H1 (cell line): ENCODE measurements around the gene ZMYND15. TPM values are rescaled to one million over a fixed set of nuclear protein-coding genes. Genes with fewer than 3 reads are reported as not detected.

Experiments
- ASH2L ChIP-seq: fragments of 200-600, 300-600 bp; sonication (generic); IDR thresholded peaks from one replicate; pipeline ENCODE4 v1.7.1; 2017; ENCODE audit warnings: low read length
- HDAC6 ChIP-seq: IDR thresholded peaks from one replicate; pipeline ENCODE4 v1.7.1; 2012; ENCODE audit warnings: low read depth, mild to moderate bottlenecking, inconsistent platforms, low read length, moderate library complexity
- KDM1A ChIP-seq: fragments of 200-600, 300-600 bp; sonication (generic); IDR thresholded peaks from 2 replicates; pipeline ENCODE4 v1.7.1; 2016; ENCODE audit warnings: mild to moderate bottlenecking, low read length, borderline replicate concordance
- KDM5A ChIP-seq: fragments of 200-600 bp; IDR thresholded peaks from 2 replicates; pipeline ENCODE4 v1.7.1; 2012; ENCODE audit warnings: mild to moderate bottlenecking, low read length, inconsistent platforms, mixed read lengths
- POLR2A ChIP-seq, 2 experiments: IDR thresholded peaks; 1 replicate in 1 of 2; 2 replicates in 1 of 2; pipeline ENCODE4 v1.6.1; 2011; ENCODE audit warnings: low read depth in 2 of 2, low read length in 2 of 2, mild to moderate bottlenecking in 2 of 2; ENCODE audit errors: control extremely low read depth in 1 of 2
- RAD21 ChIP-seq, 2 experiments: IDR thresholded peaks in 1 of 2; conservative IDR thresholded peaks in 1 of 2; 2 replicates each; pipeline ENCODE4 v1.6.1; 2011; ENCODE audit warnings: low read depth in 2 of 2, low read length in 2 of 2, improper control_type of control experiment in 1 of 2, inconsistent platforms in 1 of 2, mild to moderate bottlenecking in 1 of 2, moderate library complexity in 1 of 2
- SP1 ChIP-seq: IDR thresholded peaks from 2 replicates; pipeline ENCODE4 v1.6.1; 2011; ENCODE audit warnings: low read depth, low read length
- SP2 ChIP-seq: IDR thresholded peaks from 2 replicates; pipeline ENCODE4 v1.6.1; 2012; ENCODE audit warnings: mild to moderate bottlenecking, low read length, inconsistent platforms
- polyA plus RNA-seq, 7 experiments: library from polyadenylated mRNA; depleted of rRNA in 3 of 7; stranded (reverse) in 5 of 7; unstranded in 2 of 7; fragments of >200 nt in 5 of 7; fragments of 200-250 nt in 2 of 7; gene quantifications; 1 replicate in 5 of 7; 2 replicates in 1 of 7; 4 replicates in 1 of 7; pipeline versions ENCODE4 v1.2.1 to v1.2.3, GENCODE V29; 2011 to 2013; ENCODE audit warnings: missing spikeins in 2 of 7, mixed read lengths in 2 of 7
- total RNA-seq: library from RNA; stranded (reverse); fragmentation: NEBNext Ultra II Directional; extraction: Animal tissue kit (Norgen Biotek cat#: 25700); gene quantifications from 2 replicates; pipeline ENCODE4 v1.2.1, GENCODE V29; 2021
- TF ChIP-seq, protein P1 (sequence below): fragments of 300-600 bp; sonication (generic); IDR thresholded peaks from 2 replicates; pipeline ENCODE4 v1.7.1; 2012; ENCODE audit warnings: low read length, moderate library complexity, mild to moderate bottlenecking, inconsistent platforms; ENCODE audit not compliant: insufficient replicate concordance
- TF ChIP-seq, protein P2 (sequence below): IDR thresholded peaks from 2 replicates; pipeline ENCODE4 v1.6.1; 2012; ENCODE audit warnings: low read length, inconsistent platforms

The ZMYND15 gene
- total and polyA plus RNA-seq, 2 of the 8 experiments (the other 6 are each of a cell fraction or from before 2014, with no cell fraction given): 0.53 to 0.58 TPM

DNA sequence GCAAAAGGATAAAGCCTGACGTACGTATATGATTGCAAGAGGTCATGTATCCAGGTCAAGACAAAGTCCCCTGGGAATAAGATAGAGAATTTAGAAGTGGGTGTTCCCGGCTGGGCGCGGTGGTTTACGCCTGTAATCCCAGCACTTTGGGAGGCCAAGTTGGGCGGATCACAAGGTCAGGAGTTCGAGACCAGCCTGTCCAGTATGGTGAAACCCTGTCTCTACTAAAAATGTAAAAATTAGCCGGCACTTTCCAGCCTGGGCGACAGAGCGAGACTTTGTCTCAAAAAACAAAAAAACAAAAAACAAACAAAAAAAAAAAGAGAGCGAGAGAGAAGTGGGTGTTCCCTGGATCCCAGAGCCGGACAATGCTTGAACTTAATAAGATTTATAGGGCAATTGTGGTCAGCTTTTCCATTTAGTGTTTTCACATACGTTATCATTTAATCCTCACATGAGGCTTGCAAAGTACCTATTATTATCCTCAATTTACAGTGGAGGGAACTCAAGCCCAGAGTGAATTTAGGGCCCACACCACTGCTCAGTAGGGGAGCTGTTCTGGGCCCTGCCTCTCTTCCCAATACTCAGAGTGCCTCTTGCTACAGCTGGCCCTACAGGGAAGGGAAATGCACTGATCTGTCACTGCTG is 48.6 kb downstream of the ZMYND15 start (continued):
- TF ChIP-seq, protein P1, sequence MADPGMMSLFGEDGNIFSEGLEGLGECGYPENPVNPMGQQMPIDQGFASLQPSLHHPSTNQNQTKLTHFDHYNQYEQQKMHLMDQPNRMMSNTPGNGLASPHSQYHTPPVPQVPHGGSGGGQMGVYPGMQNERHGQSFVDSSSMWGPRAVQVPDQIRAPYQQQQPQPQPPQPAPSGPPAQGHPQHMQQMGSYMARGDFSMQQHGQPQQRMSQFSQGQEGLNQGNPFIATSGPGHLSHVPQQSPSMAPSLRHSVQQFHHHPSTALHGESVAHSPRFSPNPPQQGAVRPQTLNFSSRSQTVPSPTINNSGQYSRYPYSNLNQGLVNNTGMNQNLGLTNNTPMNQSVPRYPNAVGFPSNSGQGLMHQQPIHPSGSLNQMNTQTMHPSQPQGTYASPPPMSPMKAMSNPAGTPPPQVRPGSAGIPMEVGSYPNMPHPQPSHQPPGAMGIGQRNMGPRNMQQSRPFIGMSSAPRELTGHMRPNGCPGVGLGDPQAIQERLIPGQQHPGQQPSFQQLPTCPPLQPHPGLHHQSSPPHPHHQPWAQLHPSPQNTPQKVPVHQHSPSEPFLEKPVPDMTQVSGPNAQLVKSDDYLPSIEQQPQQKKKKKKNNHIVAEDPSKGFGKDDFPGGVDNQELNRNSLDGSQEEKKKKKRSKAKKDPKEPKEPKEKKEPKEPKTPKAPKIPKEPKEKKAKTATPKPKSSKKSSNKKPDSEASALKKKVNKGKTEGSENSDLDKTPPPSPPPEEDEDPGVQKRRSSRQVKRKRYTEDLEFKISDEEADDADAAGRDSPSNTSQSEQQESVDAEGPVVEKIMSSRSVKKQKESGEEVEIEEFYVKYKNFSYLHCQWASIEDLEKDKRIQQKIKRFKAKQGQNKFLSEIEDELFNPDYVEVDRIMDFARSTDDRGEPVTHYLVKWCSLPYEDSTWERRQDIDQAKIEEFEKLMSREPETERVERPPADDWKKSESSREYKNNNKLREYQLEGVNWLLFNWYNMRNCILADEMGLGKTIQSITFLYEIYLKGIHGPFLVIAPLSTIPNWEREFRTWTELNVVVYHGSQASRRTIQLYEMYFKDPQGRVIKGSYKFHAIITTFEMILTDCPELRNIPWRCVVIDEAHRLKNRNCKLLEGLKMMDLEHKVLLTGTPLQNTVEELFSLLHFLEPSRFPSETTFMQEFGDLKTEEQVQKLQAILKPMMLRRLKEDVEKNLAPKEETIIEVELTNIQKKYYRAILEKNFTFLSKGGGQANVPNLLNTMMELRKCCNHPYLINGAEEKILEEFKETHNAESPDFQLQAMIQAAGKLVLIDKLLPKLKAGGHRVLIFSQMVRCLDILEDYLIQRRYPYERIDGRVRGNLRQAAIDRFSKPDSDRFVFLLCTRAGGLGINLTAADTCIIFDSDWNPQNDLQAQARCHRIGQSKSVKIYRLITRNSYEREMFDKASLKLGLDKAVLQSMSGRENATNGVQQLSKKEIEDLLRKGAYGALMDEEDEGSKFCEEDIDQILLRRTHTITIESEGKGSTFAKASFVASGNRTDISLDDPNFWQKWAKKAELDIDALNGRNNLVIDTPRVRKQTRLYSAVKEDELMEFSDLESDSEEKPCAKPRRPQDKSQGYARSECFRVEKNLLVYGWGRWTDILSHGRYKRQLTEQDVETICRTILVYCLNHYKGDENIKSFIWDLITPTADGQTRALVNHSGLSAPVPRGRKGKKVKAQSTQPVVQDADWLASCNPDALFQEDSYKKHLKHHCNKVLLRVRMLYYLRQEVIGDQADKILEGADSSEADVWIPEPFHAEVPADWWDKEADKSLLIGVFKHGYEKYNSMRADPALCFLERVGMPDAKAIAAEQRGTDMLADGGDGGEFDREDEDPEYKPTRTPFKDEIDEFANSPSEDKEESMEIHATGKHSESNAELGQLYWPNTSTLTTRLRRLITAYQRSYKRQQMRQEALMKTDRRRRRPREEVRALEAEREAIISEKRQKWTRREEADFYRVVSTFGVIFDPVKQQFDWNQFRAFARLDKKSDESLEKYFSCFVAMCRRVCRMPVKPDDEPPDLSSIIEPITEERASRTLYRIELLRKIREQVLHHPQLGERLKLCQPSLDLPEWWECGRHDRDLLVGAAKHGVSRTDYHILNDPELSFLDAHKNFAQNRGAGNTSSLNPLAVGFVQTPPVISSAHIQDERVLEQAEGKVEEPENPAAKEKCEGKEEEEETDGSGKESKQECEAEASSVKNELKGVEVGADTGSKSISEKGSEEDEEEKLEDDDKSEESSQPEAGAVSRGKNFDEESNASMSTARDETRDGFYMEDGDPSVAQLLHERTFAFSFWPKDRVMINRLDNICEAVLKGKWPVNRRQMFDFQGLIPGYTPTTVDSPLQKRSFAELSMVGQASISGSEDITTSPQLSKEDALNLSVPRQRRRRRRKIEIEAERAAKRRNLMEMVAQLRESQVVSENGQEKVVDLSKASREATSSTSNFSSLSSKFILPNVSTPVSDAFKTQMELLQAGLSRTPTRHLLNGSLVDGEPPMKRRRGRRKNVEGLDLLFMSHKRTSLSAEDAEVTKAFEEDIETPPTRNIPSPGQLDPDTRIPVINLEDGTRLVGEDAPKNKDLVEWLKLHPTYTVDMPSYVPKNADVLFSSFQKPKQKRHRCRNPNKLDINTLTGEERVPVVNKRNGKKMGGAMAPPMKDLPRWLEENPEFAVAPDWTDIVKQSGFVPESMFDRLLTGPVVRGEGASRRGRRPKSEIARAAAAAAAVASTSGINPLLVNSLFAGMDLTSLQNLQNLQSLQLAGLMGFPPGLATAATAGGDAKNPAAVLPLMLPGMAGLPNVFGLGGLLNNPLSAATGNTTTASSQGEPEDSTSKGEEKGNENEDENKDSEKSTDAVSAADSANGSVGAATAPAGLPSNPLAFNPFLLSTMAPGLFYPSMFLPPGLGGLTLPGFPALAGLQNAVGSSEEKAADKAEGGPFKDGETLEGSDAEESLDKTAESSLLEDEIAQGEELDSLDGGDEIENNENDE: no peak
- no peak for TF ChIP-seq POLR2A (IDR thresholded peaks at IDR 0.05; ENCODE audit: control extremely low read depth in 1 of 2, low read depth in 2 of 2, low read length in 2 of 2)
- no peak for TF ChIP-seq RAD21 (IDR thresholded peaks at IDR 0.05 in 1 of 2, conservative IDR thresholded peaks at IDR 0.05 in 1 of 2; ENCODE audit: low read depth in 2 of 2, low read length in 2 of 2)
- no peak for TF ChIP-seq KDM1A
- no peak for TF ChIP-seq SP1
- TF ChIP-seq HDAC6: no peak
- TF ChIP-seq KDM5A: no peak
- TF ChIP-seq, protein P2, sequence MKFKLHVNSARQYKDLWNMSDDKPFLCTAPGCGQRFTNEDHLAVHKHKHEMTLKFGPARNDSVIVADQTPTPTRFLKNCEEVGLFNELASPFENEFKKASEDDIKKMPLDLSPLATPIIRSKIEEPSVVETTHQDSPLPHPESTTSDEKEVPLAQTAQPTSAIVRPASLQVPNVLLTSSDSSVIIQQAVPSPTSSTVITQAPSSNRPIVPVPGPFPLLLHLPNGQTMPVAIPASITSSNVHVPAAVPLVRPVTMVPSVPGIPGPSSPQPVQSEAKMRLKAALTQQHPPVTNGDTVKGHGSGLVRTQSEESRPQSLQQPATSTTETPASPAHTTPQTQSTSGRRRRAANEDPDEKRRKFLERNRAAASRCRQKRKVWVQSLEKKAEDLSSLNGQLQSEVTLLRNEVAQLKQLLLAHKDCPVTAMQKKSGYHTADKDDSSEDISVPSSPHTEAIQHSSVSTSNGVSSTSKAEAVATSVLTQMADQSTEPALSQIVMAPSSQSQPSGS: no peak
- no peak for TF ChIP-seq ASH2L
- TF ChIP-seq SP2: no peak
